K562 (cell line): Measurements from ENCODE around the gene MERTK. TPM values are rescaled to one million over a fixed set of nuclear protein-coding genes. Genes with fewer than 3 reads are reported as not detected.

Source experiments
- AFF1 ChIP-seq, 2 experiments: fragments of 450-650 bp; IDR thresholded peaks; 2 replicates each; pipeline ENCODE4 v1.6.1; 2018; ENCODE audit warnings: mild to moderate bottlenecking in 2 of 2, low read depth in 1 of 2; ENCODE audit not compliant: partially characterized antibody in 2 of 2
- BDP1 ChIP-seq: IDR thresholded peaks from 3 replicates; pipeline ENCODE4 v1.6.1; 2011; ENCODE audit not compliant: insufficient read length, insufficient read depth
- BMI1 ChIP-seq: fragments of 150-350 bp; IDR thresholded peaks from 2 replicates; pipeline ENCODE4 v1.6.1; 2014; ENCODE audit warnings: low read length
- CCAR2 ChIP-seq: fragments of 200-400 bp; formaldehyde crosslinking; IDR thresholded peaks from 2 replicates; pipeline ENCODE4 v1.6.1; 2017; ENCODE audit warnings: mild to moderate bottlenecking, low read depth, low read length
- HIVEP1 ChIP-seq: fragments of 250-450 bp; sonication (Bioruptor Pico); IDR thresholded peaks from 2 replicates; pipeline ENCODE4 v1.4.0; 2020; ENCODE audit warnings: mild to moderate bottlenecking
- ID3 ChIP-seq, 2 experiments: fragments of 250-450 bp in 1 of 2; fragments of 450-650 bp in 1 of 2; sonication (Bioruptor Pico) in 1 of 2; IDR thresholded peaks; 2 replicates each; pipeline versions ENCODE4 v1.6.1 to v1.8.0; 2016 to 2021; ENCODE audit warnings: mild to moderate bottlenecking in 2 of 2, moderate library complexity in 2 of 2, missing compliant biosample characterization in 1 of 2, missing genetic modification characterization in 1 of 2
- MTF1 ChIP-seq: fragments of 250-450 bp; sonication (Bioruptor Pico); IDR thresholded peaks from 2 replicates; pipeline ENCODE4 v1.9.0; 2021; ENCODE audit warnings: moderate library complexity, mild to moderate bottlenecking, inconsistent platforms, borderline replicate concordance
- NFIC ChIP-seq: fragments of 450-650 bp; IDR thresholded peaks from 2 replicates; pipeline ENCODE4 v1.6.1; 2017; ENCODE audit warnings: mild to moderate bottlenecking, inconsistent platforms
- NFXL1 ChIP-seq: fragments of 450-650 bp; formaldehyde crosslinking; IDR thresholded peaks from 2 replicates; pipeline ENCODE4 v1.4.0; 2021; ENCODE audit warnings: mild to moderate bottlenecking
- PHF21A ChIP-seq: fragments of 450-650 bp; IDR thresholded peaks from 2 replicates; pipeline ENCODE4 v1.6.1; 2017; ENCODE audit warnings: low read depth, borderline replicate concordance
- RBM25 ChIP-seq: fragments of 200-400 bp; formaldehyde crosslinking; IDR thresholded peaks from 2 replicates; pipeline ENCODE4 v1.6.1; 2018; ENCODE audit warnings: low read length, low read depth, moderate library complexity; ENCODE audit not compliant: severe bottlenecking
- SMARCA5 ChIP-seq: fragments of 450-650 bp; IDR thresholded peaks from 2 replicates; pipeline ENCODE4 v1.6.1; 2016
- SUPT5H ChIP-seq: fragments of 450-650 bp; IDR thresholded peaks from 2 replicates; pipeline ENCODE4 v1.6.1; 2016
- ZBTB26 ChIP-seq: fragments of 450-650 bp; formaldehyde crosslinking; IDR thresholded peaks from 2 replicates; pipeline ENCODE4 v1.4.0; 2022; ENCODE audit warnings: missing genetic modification characterization
- ZBTB8A ChIP-seq: fragments of 450-650 bp; IDR thresholded peaks from 2 replicates; pipeline ENCODE4 v1.6.1; 2018; ENCODE audit warnings: mild to moderate bottlenecking, moderate library complexity; ENCODE audit not compliant: partially characterized antibody
- ZNF133 ChIP-seq: fragments of 250-450 bp; sonication (Bioruptor Pico); IDR thresholded peaks from 2 replicates; pipeline ENCODE4 v1.4.0; 2020; ENCODE audit warnings: mild to moderate bottlenecking
- ZNF239 ChIP-seq: fragments of 250-450 bp; sonication (Bioruptor Pico); IDR thresholded peaks from 2 replicates; pipeline ENCODE4 v1.4.0; 2020; ENCODE audit warnings: mild to moderate bottlenecking
- ZNF324 ChIP-seq: fragments of 250-450 bp; sonication (Bioruptor Pico); IDR thresholded peaks from 2 replicates; pipeline ENCODE4 v1.4.0; 2020; ENCODE audit warnings: mild to moderate bottlenecking
- ZNF354B ChIP-seq: fragments of 250-450 bp; sonication (Bioruptor Pico); IDR thresholded peaks from 2 replicates; pipeline ENCODE4 v1.4.0; 2020
- ZNF778 ChIP-seq: fragments of 450-650 bp; formaldehyde crosslinking; IDR thresholded peaks from 2 replicates; pipeline ENCODE4 v1.4.0; 2020; ENCODE audit warnings: mild to moderate bottlenecking, moderate library complexity
- polyA plus RNA-seq, 8 experiments: library from polyadenylated mRNA; depleted of rRNA in 4 of 8; stranded (reverse) in 5 of 8; unstranded in 3 of 8; fragments of >200 nt; fragmentation: Nextera tagmentation in 2 of 8; fragmentation: Illumina TruSeq in 1 of 8; extraction: Ambion mirVana in 2 of 8; extraction: Trizol in 1 of 8; gene quantifications; 2 replicates each; pipeline versions ENCODE4 v1.2.1 to v1.2.3, GENCODE V29; 2011 to 2014; ENCODE audit warnings: inconsistent platforms in 1 of 8, missing spikeins in 1 of 8
- total RNA-seq, 7 experiments: library from RNA; depleted of rRNA in 6 of 7; stranded (reverse); fragments of >200 nt in 6 of 7; fragmentation: Illumina TruSeq in 2 of 7; extraction: Trizol in 2 of 7; gene quantifications; 2 replicates each; pipeline versions ENCODE4 v1.2.1 to v1.2.3, GENCODE V29; 2011 to 2021; ENCODE audit warnings: low replicate concordance in 1 of 7

The MERTK gene
- total and polyA plus RNA-seq, 9 of the 15 experiments (the other 6 are each of a cell fraction or from before 2014, with no cell fraction given) = 0.23 to 1.6 (median 0.74) TPM

GRCh38 chr2:112055730-112056625 lies 157.6 kb downstream of the MERTK start (continued):
- TF ChIP-seq AFF1 (IDR thresholded peaks at IDR 0.05; ENCODE audit: low read depth in 1 of 2, partially characterized antibody in 2 of 2) = no peak
- TF ChIP-seq NFIC = no peak
- TF ChIP-seq BDP1 = no peak
- no peak for TF ChIP-seq HIVEP1
- TF ChIP-seq ZNF354B (CRISPR knock-in tag) = no peak
- TF ChIP-seq ID3 (CRISPR knock-in tag; IDR thresholded peaks at IDR 0.05) = no peak
- TF ChIP-seq ID3 (tag; IDR thresholded peaks at IDR 0.05) = no peak
- no peak for TF ChIP-seq CCAR2
- TF ChIP-seq ZNF778 = no peak
- no peak for TF ChIP-seq RBM25
- TF ChIP-seq ZNF133 (CRISPR knock-in tag) = no peak
- no peak for TF ChIP-seq PHF21A
- TF ChIP-seq ZNF324 (CRISPR knock-in tag) = no peak
- no peak for TF ChIP-seq SMARCA5
- TF ChIP-seq ZNF239 = no peak
- no peak for TF ChIP-seq BMI1
- no peak for TF ChIP-seq NFXL1
- TF ChIP-seq ZBTB8A = no peak
- TF ChIP-seq ZBTB26 = no peak
- peak; percentile 34 for TF ChIP-seq SUPT5H
- TF ChIP-seq MTF1 (CRISPR knock-in tag) = no peak
